CD4-positive, CD25-positive, alpha-beta regulatory T cell (primary cell): ENCODE results near the gene TET1. TPM values are rescaled to one million over a fixed set of nuclear protein-coding genes. Genes with fewer than 3 reads are reported as not detected.

Source experiments
- ATAC-seq, 2 donors: fragments of 150-1000 bp; cut with Tn5 transposase; one replicate each; pipeline ENCODE4 v1.10.0; 2021; ENCODE audit warnings: low read depth in 2 of 2, moderate number of reproducible peaks in 2 of 2, moderate library complexity in 1 of 2
- DNase-seq, 3 donors: peaks; one replicate each; pipeline versions ENCODE4 v3.0.0 to v3.0.0-alpha.2; 2012 to 2022; ENCODE audit warnings: mixed read lengths in 1 of 3
- H3K27ac ChIP-seq: one replicate; pipeline ENCODE4 v1.7.0; 2013; ENCODE audit warnings: mild to moderate bottlenecking, low read length; ENCODE audit not compliant: insufficient read depth, poor library complexity, severe bottlenecking
- H3K27me3 ChIP-seq: one replicate; pipeline ENCODE4 v1.7.0; 2013; ENCODE audit warnings: low read length; ENCODE audit not compliant: control insufficient read depth, insufficient read depth
- H3K36me3 ChIP-seq: one replicate; pipeline ENCODE4 v1.7.0; 2013; ENCODE audit warnings: mild to moderate bottlenecking, low read length, moderate library complexity; ENCODE audit not compliant: control insufficient read depth, insufficient read depth
- H3K4me1 ChIP-seq: 2 replicates; pipeline ENCODE4 v1.7.0; 2013; ENCODE audit warnings: mild to moderate bottlenecking, low read length; ENCODE audit not compliant: insufficient read depth, control insufficient read depth, poor library complexity, severe bottlenecking
- H3K4me3 ChIP-seq: one replicate; pipeline ENCODE4 v1.7.0; 2013; ENCODE audit warnings: low read depth, mild to moderate bottlenecking, low read length, moderate library complexity
- H3K9me3 ChIP-seq, 2 experiments: 1 replicate in 1 of 2; 2 replicates in 1 of 2; pipeline ENCODE4 v1.7.0; 2013; ENCODE audit warnings: low read length in 2 of 2, mild to moderate bottlenecking in 1 of 2, moderate library complexity in 1 of 2; ENCODE audit not compliant: control insufficient read depth in 2 of 2
- H3K27ac Mint-ChIP-seq, 3 donors: one replicate each; pipeline ENCODE4 v1.8.0; 2020 to 2022; ENCODE audit warnings: mild to moderate bottlenecking in 3 of 3, mixed read lengths in 3 of 3, moderate library complexity in 2 of 3
- H3K27me3 Mint-ChIP-seq: one replicate; pipeline ENCODE4 v1.8.0; 2022; ENCODE audit warnings: mild to moderate bottlenecking, mixed read lengths
- H3K36me3 Mint-ChIP-seq: one replicate; pipeline ENCODE4 v1.8.0; 2020; ENCODE audit warnings: mixed read lengths
- H3K4me1 Mint-ChIP-seq, 4 donors: one replicate each; pipeline ENCODE4 v1.8.0; 2020 to 2022; ENCODE audit warnings: mixed read lengths in 4 of 4, mild to moderate bottlenecking in 1 of 4
- H3K4me3 Mint-ChIP-seq, 4 donors: one replicate each; pipeline ENCODE4 v1.8.0; 2020 to 2022; ENCODE audit warnings: mild to moderate bottlenecking in 4 of 4, mixed read lengths in 4 of 4, moderate library complexity in 3 of 4
- H3K9me3 Mint-ChIP-seq, 7 donors: one replicate each; pipeline ENCODE4 v1.8.0; 2020 to 2022; ENCODE audit warnings: mixed read lengths in 7 of 7, mild to moderate bottlenecking in 3 of 7, moderate library complexity in 2 of 7
- polyA plus RNA-seq, 4 donors: library from polyadenylated mRNA; unstranded; fragments of 300-500 nt; fragmentation: Illumina TruSeq; gene quantifications; one replicate each; pipeline ENCODE4 v1.2.3, GENCODE V29; 2021
- total RNA-seq: library from RNA; stranded (reverse); gene quantifications from one replicate; pipeline ENCODE4 v1.2.3, GENCODE V29; 2022

Gene TET1
- total and polyA plus RNA-seq, 5 donors from 2014 or later = 0.95 to 4.3 (median 1.6) TPM

DNA sequence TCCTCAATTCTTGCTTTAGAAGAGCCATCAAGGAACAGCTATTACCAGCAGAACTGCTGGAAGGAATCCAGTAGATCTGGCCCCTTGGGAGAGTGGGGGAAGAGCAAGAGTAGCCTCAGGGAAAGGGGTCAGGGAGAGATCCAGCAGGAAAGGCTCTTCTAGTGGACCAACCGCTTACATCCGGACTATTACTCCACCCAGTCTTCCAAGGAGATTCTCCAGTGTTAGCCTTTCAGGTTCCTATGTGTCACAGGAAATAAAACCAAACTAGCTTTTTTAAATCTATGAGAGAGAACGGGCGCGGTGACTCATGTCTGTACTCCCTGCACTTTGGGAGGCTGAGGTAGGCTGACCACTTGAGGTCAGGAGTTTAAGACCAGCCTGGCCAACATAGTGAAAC, 34.3 kb downstream of the TET1 start:
- H3K4me1 ChIP-seq = no peaks in the 10 kb centered on the region
- H3K27ac Mint-ChIP-seq = no peak overlapping the region

DNA sequence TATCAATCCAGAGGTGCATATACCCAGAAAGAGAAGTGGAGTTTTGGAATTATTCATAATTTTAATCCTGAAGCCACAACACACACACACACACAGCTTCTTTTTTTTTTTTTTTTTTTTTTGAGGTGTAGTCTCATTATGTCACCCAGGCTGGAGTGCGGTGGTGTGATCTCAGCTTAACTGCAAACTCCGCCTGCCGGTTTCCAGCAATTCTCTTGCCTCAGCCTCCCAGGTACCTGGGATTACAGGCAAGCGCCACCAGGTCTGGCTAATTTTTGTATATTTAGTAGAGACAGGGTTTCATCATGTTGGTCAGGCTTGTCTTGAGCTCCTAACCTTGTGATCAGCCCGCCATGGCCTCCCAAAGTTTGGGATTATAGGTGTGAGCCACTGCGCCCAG, 35.4 kb downstream of the TET1 start:
- ATAC-seq = no peak

More for the DNA sequence above, 34.3 kb downstream of the TET1 start:
- ATAC-seq (no peak), DNase-seq (no peak)
- peaks cover 0 to 5% (median 0%) of the 10 kb centered on the region in 4 donors for H3K4me1 Mint-ChIP-seq
- Histone ChIP-seq H3K4me3 (no peak overlapping the region), H3K27me3 (no peaks in the 10 kb centered on the region), H3K36me3 (no peaks in the 10 kb centered on the region), H3K27ac (no peak overlapping the region), H3K9me3 (no peaks in the 10 kb centered on the region)
- H3K4me3 Mint-ChIP-seq = no peak overlapping the region
- no peaks in the 10 kb centered on the region for H3K27me3 Mint-ChIP-seq
- H3K9me3 Mint-ChIP-seq = no peaks in the 10 kb centered on the region
- H3K36me3 Mint-ChIP-seq = no peaks in the 10 kb centered on the region

DNA sequence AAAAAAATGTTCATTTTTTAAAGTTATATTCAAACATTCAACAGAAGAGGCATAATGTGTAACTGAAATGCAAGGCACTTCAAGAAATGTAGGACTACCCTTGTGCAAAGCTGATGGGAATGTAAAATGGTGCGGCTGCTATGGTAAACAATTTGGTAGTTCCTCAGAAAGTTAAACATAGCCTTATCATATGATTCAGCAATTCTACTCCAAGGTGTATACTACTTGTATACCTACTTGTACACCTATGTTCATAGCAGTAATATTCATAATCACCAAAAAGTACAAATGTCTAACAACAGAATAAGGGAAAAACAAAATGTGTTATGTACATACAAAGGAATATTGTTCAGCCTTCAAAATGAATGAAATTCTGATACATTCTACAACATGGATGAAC, 37.3 kb downstream of the TET1 start:
- ATAC-seq = no peak
- Histone ChIP-seq H3K4me1 (peaks cover 22% of the 10 kb centered on the region), H3K4me3 (no peak overlapping the region), H3K27me3 (no peaks in the 10 kb centered on the region), H3K9me3 (no peaks in the 10 kb centered on the region), H3K36me3 (no peaks in the 10 kb centered on the region), H3K27ac (no peak overlapping the region)
- no peaks in the 10 kb centered on the region for H3K36me3 Mint-ChIP-seq
- H3K27me3 Mint-ChIP-seq = no peaks in the 10 kb centered on the region
- no peak for DNase-seq
- H3K4me1 Mint-ChIP-seq = peaks cover 19 to 32% (median 26%) of the 10 kb centered on the region in 4 donors
- H3K27ac Mint-ChIP-seq = no peak overlapping the region
- no peaks in the 10 kb centered on the region for H3K9me3 Mint-ChIP-seq
- H3K4me3 Mint-ChIP-seq = peak overlapping the region in 2 of 4 donors; percentile 38 to 73

More for the DNA sequence above, 35.4 kb downstream of the TET1 start:
- H3K27ac ChIP-seq = no peak overlapping the region
- Mint-ChIP-seq H3K4me1 (peaks cover under 1 to 16% (median 9%) of the 10 kb centered on the region in 4 donors), H3K4me3 (no peak overlapping the region), H3K36me3 (no peaks in the 10 kb centered on the region), H3K27ac (no peak overlapping the region), H3K9me3 (no peaks in the 10 kb centered on the region), H3K27me3 (no peaks in the 10 kb centered on the region)
- H3K4me1 ChIP-seq = peaks cover 5% of the 10 kb centered on the region
- no peak for DNase-seq
- no peaks in the 10 kb centered on the region for H3K36me3 ChIP-seq
- no peaks in the 10 kb centered on the region for H3K27me3 ChIP-seq
- no peaks in the 10 kb centered on the region for H3K9me3 ChIP-seq
- H3K4me3 ChIP-seq = no peak overlapping the region

DNA sequence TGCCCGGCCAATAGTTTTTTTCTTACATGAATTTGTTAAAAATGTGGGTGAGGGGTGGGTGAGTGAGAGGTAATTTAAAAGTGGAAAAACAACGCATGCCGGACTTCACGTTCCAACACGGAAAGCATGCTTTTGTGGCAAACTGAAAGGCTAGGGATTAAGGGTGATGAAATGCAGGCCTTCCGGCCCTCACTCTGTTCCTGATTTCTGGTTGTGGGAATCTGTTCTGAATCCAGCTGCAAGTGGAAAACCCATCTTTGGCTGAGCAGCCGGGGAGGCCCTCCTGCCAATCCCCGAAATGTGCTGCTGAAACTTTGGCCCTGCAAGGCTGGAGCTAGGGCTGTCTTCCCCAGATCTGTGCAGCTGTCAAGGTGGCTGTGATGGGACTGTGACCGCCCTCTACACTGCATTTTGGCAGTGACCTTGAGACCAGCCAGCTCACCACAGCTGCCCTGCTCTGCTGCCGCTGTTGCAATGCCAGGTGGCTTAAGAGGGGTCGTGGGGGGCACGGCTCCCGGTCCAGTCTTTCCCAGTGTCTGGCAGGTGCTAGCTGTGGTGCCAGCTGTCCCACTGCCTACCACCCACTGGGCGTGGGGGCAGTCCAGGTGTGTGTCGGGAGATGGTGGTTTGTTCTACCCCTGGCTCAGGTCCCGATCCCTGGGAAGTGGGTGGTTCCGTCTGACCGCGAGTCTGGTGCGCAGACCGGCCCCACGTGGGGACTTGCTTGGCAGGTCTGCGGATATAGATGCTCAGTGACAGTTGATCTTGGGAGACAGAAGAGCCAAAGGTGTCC, 39.0 kb downstream of the TET1 start:
- peaks cover 28 to 44% (median 36%) of the 10 kb centered on the region in 4 donors for H3K4me1 Mint-ChIP-seq
- DNase-seq = no peak
- peak overlapping the region; percentile 19 to 95 (median 48) for H3K4me3 Mint-ChIP-seq
- Histone ChIP-seq H3K36me3 (no peaks in the 10 kb centered on the region), H3K9me3 (no peaks in the 10 kb centered on the region), H3K27me3 (no peaks in the 10 kb centered on the region), H3K4me1 (peaks cover 28% of the 10 kb centered on the region), H3K27ac (no peak overlapping the region), H3K4me3 (no peak overlapping the region)
- peak overlapping the region in 1 of 3 donors; percentile 33 for H3K27ac Mint-ChIP-seq
- H3K9me3 Mint-ChIP-seq = no peaks in the 10 kb centered on the region
- no peak for ATAC-seq
- peaks cover 10% of the 10 kb centered on the region for H3K36me3 Mint-ChIP-seq
- no peaks in the 10 kb centered on the region for H3K27me3 Mint-ChIP-seq

DNA sequence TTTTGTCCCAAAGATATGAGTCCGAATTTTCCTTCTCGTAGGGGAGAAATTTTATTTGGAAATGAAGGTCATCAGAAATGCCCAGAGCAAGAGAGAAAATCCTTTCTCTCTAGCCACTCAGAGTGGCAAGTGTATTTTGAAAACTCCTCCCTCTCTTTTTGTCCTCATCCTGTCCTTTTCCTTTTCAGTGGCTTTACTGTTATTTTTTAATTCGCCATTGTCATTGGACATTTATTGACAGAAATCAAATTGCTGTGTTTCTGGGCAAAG, 39.6 kb downstream of the TET1 start:
- Histone ChIP-seq H3K4me1 (peaks cover 28% of the 10 kb centered on the region), H3K4me3 (peak overlapping the region; percentile 98), H3K9me3 (no peaks in the 10 kb centered on the region), H3K27me3 (no peaks in the 10 kb centered on the region), H3K27ac (no peak overlapping the region), H3K36me3 (no peaks in the 10 kb centered on the region)
- H3K9me3 Mint-ChIP-seq = no peaks in the 10 kb centered on the region
- peak overlapping the region in 2 of 3 donors; percentile 81 to 87 for H3K27ac Mint-ChIP-seq
- no peaks in the 10 kb centered on the region for H3K27me3 Mint-ChIP-seq
- peaks cover 14% of the 10 kb centered on the region for H3K36me3 Mint-ChIP-seq
- H3K4me3 Mint-ChIP-seq = peak overlapping the region; percentile 19 to 95 (median 92)
- no peak for DNase-seq
- no peak for ATAC-seq
- peaks cover 28 to 49% (median 39%) of the 10 kb centered on the region in 4 donors for H3K4me1 Mint-ChIP-seq

DNA sequence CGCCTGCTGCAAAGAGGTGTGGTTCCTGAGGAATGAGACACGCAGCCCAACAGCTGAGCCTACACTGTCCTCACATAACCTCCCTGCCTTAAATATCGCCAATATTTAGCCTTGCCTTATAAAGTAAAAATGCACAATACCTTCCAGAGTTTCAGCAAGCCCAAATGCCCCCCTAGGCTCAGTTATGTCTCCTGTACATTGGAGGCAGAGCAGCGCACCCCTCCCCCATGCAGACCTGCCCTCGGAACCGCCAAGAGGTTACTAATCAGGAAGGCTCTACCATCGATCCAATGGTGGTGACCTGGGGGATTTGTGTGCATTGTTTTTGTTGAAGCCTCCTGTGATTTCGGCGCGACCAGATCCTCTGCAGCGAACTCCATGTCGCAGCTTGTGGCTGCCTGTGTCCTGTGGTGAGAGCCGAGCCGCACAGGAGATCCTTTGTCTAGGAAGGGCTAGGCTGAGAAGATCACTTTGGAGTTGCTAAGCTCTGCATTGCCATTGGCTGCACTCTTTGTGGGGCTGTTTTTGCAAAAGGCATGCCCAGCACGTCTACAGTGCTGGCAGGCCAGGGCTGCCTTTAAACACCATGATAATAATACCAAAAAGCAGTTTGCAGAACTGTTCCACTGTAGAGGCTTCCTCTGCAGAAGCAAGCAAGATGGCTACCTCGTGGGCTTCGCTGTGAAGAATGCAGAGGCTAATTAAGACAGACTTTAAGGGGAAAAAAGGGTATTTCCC, 40.1 kb downstream of the TET1 start:
- H3K27ac ChIP-seq = no peak overlapping the region
- Mint-ChIP-seq H3K9me3 (no peaks in the 10 kb centered on the region), H3K4me3 (peak overlapping the region; percentile 88 to 95 (median 92)), H3K27ac (peak overlapping the region; percentile 81 to 88 (median 87)), H3K4me1 (peaks cover 28 to 52% (median 41%) of the 10 kb centered on the region in 4 donors), H3K27me3 (no peaks in the 10 kb centered on the region), H3K36me3 (peaks cover 15% of the 10 kb centered on the region)
- no peaks in the 10 kb centered on the region for H3K9me3 ChIP-seq
- ATAC-seq (peak; percentile 84 to 92), DNase-seq (peak; percentile 19 to 80 (median 55))
- H3K27me3 ChIP-seq = no peaks in the 10 kb centered on the region
- peak overlapping the region; percentile 98 for H3K4me3 ChIP-seq
- peaks cover 28% of the 10 kb centered on the region for H3K4me1 ChIP-seq
- no peaks in the 10 kb centered on the region for H3K36me3 ChIP-seq

DNA sequence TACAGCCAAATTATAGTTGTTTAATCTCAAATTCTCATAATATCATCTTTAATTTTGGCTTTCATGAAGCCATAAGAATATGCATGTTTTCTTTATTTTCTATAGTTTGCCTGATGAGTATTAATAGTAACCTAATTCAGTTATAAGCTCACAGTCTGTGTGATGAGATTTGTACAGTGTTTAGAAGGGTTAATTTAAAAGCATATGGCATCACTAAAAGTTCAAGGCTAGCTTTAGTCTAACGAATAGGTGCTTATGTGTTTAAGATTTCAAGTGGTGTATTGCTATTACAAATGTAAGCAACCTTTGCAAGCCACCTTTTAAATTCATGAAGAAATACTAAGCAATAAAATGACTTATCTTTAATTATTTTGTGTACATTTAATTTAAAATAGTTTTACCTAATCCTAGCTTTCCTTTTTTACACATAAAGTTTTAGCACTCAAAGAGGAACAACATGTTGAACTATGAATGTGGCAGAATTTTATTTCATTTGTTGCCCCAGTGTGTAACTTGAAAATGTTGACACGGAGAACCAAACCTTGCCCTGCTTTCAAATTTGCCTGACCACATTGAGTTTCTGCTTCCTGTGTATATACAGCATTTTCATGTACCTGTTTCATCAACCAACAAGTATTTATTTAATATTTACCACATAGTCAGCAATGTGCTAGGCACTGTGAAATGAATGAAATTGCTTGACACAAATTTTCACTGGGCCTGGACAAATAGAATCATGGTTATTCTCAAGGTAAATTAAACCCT, 41.5 kb downstream of the TET1 start:
- Histone ChIP-seq H3K4me1 (peaks cover 28% of the 10 kb centered on the region), H3K27ac (no peak overlapping the region), H3K36me3 (no peaks in the 10 kb centered on the region), H3K27me3 (no peaks in the 10 kb centered on the region), H3K4me3 (peak overlapping the region; percentile 98), H3K9me3 (no peaks in the 10 kb centered on the region)
- H3K4me1 Mint-ChIP-seq = peaks cover 32 to 57% (median 41%) of the 10 kb centered on the region in 4 donors
- no peaks in the 10 kb centered on the region for H3K27me3 Mint-ChIP-seq
- ATAC-seq = no peak
- peak overlapping the region; percentile 88 to 95 (median 92) for H3K4me3 Mint-ChIP-seq
- peak in 1 of 3 donors; percentile 50 for DNase-seq
- H3K27ac Mint-ChIP-seq = peak overlapping the region; percentile 7 to 85 (median 74)
- H3K9me3 Mint-ChIP-seq = no peaks in the 10 kb centered on the region
- H3K36me3 Mint-ChIP-seq = peaks cover 19% of the 10 kb centered on the region
